GM06990 (cell line): Measurements from ENCODE around the gene TMEM178B.

Experiments used
- DNase-seq: peaks from one replicate; pipeline ENCODE4 v3.0.0-alpha.2; 2011; ENCODE audit not compliant: insufficient read length; ENCODE audit errors: extremely low read depth
- H3K27me3 ChIP-seq: replicated peaks from 2 replicates; pipeline ENCODE4 v1.6.0; 2011; ENCODE audit warnings: low read length; ENCODE audit not compliant: control insufficient read depth, insufficient read depth
- H3K36me3 ChIP-seq: 2 replicates; pipeline ENCODE4 v1.5.1; 2011; ENCODE audit warnings: low read length; ENCODE audit not compliant: control insufficient read depth, insufficient read depth
- H3K4me3 ChIP-seq: replicated peaks from 2 replicates; pipeline ENCODE4 v1.5.1; 2011; ENCODE audit warnings: low read depth, mild to moderate bottlenecking, control low read depth, low read length
- TF ChIP-seq, protein P1 (sequence below): IDR thresholded peaks from 2 replicates; pipeline ENCODE4 v1.5.1; 2011; ENCODE audit warnings: low read length, control low read depth, mild to moderate bottlenecking, inconsistent platforms; ENCODE audit not compliant: insufficient read depth, poor library complexity, severe bottlenecking

TMEM178B gene

DNA sequence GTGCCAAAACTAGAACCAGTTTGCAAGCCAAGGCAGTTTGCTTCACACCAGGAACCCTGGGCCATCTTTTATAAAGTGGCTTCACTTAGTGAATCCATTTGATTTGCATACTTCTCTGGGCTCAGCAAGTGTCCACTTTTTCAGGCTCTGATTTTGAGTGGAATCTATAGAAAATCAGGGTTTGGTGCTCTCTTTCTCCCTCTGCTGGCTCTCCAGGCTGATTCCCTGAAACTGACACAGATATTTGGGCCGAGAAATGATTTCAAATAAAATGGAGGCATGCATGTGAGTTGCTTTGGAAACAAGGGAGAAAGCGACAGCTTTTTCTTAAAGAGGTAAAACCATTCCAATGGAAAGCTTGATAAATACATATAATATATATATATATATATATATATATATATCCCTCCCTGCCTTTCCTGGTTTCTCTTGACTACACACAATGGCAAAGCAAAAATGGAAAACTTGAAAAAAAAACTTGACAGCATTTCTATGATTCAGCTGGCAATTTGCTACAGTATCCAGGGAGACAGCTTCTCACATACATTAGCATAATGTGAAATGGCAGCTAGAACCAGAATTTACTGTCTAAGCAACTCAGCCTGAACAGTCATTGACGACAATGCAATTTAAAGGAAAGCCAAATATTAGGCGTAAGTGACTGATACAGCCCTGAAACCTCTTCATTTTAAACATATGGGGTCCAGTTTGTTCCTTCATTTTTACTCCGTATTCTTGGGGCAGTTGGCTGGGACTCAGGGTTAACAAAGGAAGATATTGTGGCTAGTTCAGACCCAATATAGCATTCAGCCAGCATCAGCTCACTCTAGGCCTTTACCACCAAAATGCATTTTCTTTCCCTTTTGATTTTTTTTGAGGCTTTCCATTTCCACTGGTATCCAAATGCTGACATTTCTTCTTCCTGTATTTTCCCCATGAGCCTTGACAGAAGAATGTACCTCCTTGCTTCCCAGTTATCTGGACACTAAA lies 188.5 kb downstream of the TMEM178B start:
- TF ChIP-seq, protein P1, sequence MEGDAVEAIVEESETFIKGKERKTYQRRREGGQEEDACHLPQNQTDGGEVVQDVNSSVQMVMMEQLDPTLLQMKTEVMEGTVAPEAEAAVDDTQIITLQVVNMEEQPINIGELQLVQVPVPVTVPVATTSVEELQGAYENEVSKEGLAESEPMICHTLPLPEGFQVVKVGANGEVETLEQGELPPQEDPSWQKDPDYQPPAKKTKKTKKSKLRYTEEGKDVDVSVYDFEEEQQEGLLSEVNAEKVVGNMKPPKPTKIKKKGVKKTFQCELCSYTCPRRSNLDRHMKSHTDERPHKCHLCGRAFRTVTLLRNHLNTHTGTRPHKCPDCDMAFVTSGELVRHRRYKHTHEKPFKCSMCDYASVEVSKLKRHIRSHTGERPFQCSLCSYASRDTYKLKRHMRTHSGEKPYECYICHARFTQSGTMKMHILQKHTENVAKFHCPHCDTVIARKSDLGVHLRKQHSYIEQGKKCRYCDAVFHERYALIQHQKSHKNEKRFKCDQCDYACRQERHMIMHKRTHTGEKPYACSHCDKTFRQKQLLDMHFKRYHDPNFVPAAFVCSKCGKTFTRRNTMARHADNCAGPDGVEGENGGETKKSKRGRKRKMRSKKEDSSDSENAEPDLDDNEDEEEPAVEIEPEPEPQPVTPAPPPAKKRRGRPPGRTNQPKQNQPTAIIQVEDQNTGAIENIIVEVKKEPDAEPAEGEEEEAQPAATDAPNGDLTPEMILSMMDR, result peak; percentile 20
- Histone ChIP-seq H3K36me3 (no peaks in the 10 kb centered on the region), H3K27me3 (no peaks in the 10 kb centered on the region), H3K4me3 (no peak overlapping the region)
- DNase-seq, result no peak

DNA sequence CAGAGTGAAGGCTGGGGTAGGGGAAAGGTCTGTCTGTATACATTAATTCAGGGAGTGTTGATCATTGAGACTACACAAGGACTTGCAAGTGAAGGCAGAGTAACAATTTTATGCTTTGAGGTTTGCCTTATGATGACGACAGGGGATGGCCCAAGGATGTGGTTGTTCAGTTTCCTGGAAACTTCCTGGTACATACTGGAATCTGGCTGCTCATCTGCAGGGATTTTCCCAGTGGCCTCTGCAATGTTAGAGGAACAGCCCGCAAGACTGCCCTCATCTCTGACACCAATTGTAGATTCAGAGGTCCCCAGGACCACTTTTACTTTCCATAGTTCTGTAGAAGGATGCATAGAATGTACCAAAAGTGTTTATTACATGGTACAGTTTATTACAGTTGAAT lies 189.6 kb downstream of the TMEM178B start:
- TF ChIP-seq, protein P1, result no peak

DNA sequence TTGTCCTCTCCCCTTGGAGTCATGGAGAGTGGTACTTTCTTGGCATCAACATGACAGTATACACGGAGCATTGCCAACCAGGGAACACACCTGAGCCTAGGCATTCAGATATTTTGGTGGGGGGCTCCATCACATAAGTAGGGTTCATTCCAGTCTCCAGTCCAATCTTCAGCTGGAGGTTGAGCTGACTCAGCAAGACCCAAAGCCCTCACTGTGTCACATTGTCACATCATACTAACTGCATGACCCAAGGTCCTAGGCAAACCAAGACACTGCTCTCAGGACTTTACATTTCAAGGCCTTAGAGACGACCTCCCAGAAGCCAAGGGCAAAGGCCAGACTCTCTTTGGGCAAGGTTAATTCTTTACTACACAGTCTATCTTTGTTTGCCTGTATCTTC lies 190.1 kb downstream of the TMEM178B start:
- H3K36me3 ChIP-seq, result no peaks in the 10 kb centered on the region

More for the DNA sequence above, 189.6 kb downstream of the TMEM178B start:
- Histone ChIP-seq H3K36me3 (no peaks in the 10 kb centered on the region), H3K27me3 (no peaks in the 10 kb centered on the region), H3K4me3 (no peak overlapping the region)
- DNase-seq, result no peak

DNA sequence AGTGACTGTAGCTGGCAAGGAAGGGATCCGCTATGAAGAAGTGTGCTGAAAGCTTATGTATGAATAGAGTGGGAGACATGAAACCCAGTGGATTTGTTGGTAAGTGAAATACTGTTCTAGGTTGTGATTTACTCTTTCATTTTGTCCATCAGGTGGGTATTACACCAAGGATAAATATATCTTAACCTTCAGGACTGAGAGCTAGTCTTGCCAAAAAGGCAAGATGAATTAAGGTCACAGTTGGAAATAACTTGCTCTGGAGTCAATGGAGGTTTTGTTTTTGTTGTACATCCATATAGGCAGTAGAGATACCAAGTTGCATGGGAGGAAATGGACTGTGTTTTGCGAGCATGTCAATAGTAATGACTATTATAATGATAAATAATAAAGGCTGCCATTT lies 190.6 kb downstream of the TMEM178B start:
- TF ChIP-seq, protein P1, result no peak
- DNase-seq, result no peak
- no peaks in the 10 kb centered on the region for H3K27me3 ChIP-seq

More for the DNA sequence above, 190.1 kb downstream of the TMEM178B start:
- TF ChIP-seq, protein P1, result no peak
- no peak for DNase-seq
- Histone ChIP-seq H3K27me3 (no peaks in the 10 kb centered on the region), H3K4me3 (no peak overlapping the region)

DNA sequence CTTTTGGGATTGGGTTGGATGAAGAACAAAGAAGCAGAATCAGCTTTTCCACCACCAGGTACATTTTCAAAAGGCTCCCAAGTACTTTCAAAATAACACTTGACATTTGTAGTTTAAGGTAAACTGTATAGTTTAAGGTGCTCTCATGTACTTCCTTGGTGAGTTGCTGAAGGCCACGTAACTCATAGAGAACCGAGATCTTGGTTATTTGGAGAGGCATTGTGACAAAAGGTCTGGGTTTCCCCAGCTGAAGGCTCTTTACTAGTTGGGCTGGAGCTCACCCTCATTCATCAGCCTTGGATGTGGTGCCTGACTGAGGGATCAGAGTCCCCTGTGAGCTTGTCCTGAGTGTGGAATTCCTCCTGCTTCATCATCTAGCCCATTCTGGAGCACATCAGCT lies 191.8 kb downstream of the TMEM178B start:
- no peak for DNase-seq
- Histone ChIP-seq H3K36me3 (no peaks in the 10 kb centered on the region), H3K4me3 (no peak overlapping the region), H3K27me3 (no peaks in the 10 kb centered on the region)
- TF ChIP-seq, protein P1, result no peak

More for the DNA sequence above, 190.6 kb downstream of the TMEM178B start:
- H3K4me3 ChIP-seq, result no peak overlapping the region
- H3K36me3 ChIP-seq, result no peaks in the 10 kb centered on the region
